DMS53 treated with DMSO at 0.1 percent for 48 hours (cell line): ENCODE measurements around the gene SRBD1.

Source experiments
- DNase-seq: peaks from one replicate; lab custom pipeline; 2025; ENCODE audit not compliant: unreplicated experiment; lab: John Stamatoyannopoulos, UW

SRBD1 gene

DNA sequence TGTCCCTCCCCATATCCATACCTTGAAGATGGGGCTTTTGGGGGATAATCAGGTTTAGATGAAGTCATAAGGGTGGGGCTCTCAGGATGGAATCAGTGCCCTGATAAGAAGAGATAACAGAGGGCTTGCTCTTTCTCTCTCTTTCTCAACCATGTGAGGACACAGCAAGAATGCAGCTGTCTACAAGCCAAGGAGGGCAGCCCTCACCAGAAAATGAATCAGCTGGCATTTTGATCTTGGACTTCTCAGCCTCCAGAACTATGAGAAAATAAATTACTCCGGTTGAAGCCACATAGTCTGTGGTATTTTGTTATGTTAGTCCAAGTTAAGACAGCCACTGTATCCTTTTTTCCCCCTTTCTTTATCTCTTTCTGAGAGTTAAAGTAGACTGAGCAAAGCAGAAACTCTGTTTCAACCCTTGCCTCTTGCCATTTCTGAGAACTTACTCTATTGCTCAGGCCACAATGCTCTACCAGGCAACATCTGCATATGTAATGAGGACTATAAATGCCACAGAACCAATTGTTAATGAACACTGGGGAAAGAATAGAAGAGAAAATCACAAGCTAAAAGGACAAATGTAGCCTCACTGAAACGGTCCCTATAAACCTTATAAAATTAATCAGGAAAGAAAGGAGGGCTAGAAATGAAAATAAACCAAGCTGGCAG lies 56.9 kb downstream of the SRBD1 start:
- no peak for DNase-seq

GRCh38 chr2:45551862-45552261 lies 59.2 kb downstream of the SRBD1 start:
- no peak for DNase-seq

- no peak for DNase-seq
Observed at GRCh38 chr2:45545943-45546342, 65.1 kb downstream of the SRBD1 start.

DNA sequence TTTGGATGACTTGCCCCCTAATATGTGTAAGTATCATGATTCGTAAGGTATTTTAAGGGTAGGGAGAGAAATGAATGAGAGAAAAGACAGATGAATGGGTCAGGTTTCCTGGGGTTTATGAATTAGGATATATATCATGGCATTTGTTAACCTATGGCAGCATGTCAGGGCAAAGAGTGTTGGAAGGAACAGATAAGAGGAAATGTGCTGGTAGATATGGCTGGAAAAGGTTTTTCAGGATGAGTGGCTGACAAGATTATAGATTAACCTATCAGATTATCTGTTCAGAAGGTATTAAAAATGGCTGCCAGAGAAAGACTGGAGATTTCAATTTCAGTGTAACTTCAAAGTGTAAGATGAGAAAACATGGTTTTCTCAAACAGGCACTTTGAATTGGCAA lies 67.8 kb downstream of the SRBD1 start:
- no peak for DNase-seq

DNA sequence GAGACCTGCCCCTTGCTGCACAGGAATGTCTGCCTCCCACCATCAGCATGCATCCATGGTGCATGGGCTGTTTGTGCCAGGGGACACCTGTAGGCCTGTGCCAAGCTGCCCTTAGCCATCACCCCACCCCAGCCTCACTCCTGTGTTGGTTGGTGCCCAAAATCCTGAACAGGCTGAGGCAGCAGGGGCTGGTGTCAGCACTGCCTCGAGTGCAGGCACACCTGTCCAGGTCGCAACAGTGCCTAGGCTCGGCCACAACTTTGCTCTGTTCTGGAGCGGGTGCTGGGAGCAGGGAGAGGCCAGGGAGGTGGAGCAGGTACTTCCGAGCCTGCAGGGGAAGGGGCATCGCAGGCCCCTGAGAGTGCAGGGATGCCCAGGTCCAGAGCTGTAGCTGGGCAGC lies 69.1 kb downstream of the SRBD1 start:
- DNase-seq: no peak

GRCh38 chr2:45541450-45541849 lies 69.6 kb downstream of the SRBD1 start:
- no peak for DNase-seq

- no peak for DNase-seq
Observed at GRCh38 chr2:45540942-45541341, 70.1 kb downstream of the SRBD1 start.

- DNase-seq: no peak
Observed at GRCh38 chr2:45533771-45534170, 77.3 kb downstream of the SRBD1 start.

- no peak for DNase-seq
Observed at GRCh38 chr2:45532181-45532580, 78.9 kb downstream of the SRBD1 start.

DNA sequence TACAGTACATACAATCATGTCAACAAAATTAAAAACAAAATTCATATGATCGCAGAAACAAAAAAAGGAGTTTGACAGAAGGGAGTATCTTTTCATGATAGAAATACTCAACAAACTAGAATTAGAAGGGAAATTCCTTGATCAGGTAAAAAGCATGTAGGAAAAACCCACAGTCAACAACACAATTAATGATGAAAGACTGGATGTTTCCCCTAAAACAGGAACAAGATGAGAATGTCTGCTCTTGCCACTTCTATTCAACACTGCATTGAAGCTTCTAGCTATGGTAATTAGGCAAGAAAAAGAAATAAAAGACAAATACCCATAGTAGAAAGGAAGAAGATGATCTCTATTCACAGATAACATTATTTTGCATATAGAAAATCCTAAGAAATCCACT lies 87.1 kb downstream of the SRBD1 start:
- DNase-seq: no peak

- DNase-seq: no peak
Observed at GRCh38 chr2:45518546-45518945, 92.5 kb downstream of the SRBD1 start.

DNA sequence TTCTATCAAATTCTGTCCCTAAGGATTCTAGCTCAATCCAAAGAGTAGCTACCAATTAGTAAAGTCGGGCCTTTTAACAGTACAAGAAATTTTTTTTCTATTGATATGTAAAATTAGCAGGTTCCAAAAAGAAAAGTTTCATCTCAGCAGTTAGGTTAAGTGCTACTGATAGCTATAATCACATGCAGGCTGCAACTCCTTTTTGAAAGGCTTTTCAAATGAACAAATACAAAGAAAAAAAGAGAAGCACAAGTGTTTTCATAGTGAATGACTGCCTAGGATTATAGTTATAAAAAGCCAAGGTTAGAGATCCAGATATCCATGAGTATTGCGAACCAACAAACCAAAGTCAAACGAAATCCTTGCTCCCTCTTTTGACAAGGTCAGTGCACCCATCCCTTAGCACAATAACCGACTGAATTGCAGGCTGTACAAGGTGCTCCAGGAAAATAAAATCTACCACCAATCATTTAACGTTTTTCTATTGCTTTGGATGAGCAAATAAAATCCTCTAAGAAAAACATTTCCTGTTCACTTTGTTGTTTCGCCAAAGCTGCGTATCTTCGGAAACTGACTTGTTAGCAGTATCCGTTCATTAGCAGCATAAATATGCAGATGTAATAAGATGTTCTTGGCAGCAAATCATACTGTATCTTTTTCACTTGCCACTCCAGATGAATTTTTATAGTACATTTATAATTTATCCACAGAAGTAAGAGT lies 100.2 kb downstream of the SRBD1 start:
- no peak for DNase-seq

- DNase-seq: no peak
Observed at GRCh38 chr2:45506756-45507155, 104.3 kb downstream of the SRBD1 start.

GRCh38 chr2:45505138-45505537 lies 105.9 kb downstream of the SRBD1 start:
- no peak for DNase-seq

GRCh38 chr2:45498661-45499550 lies 112.2 kb downstream of the SRBD1 start:
- no peak for DNase-seq

- DNase-seq: no peak
Observed at GRCh38 chr2:45497355-45497754, 113.7 kb downstream of the SRBD1 start.

GRCh38 chr2:45496869-45497268 lies 114.2 kb downstream of the SRBD1 start:
- no peak for DNase-seq

DNA sequence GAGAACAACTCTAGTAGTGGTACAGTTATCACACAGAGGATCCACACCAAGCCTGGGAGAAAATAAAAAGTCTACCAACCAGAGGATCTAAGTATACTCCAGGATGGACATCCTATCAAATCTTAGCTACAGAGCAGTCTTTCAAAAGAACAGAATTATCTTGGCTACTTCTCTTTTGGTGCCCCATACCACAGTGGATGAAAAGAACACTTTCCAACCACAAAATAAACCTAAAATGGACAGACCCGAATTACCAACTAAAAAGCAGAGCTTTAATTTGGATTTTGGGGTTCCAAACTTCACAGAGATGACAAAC lies 116.1 kb downstream of the SRBD1 start:
- DNase-seq: no peak

DNA sequence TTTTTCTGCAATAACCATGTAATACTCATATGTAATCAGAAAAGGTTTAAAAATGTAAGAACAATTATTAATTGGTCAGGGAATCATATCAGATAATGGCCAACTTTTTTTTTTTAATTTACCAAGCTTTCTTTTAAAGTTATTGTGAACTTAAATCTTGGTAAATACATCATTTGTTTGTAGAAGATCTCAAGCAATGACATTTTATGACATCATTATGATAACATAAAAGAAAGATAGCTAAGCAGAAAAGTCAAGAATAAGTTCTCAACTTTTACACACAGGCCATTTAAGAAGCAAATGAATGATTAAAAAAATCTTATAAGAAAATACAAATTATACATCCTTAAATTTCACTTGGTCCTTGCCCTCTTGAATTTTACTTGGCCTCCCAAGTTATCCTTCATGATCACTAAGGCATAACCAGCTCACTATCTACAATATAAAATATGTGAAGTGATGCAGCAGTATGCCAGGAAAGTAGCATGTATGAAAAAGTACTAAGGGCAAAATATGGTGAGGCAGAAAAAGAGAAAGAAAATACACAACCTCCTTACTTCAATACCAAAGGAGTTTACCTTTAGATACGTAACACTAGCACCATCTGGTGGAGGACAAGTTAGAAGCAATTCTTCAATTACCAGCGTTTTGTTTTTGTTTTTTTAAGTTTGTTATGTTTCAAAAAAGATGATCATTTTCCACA lies 116.6 kb downstream of the SRBD1 start:
- DNase-seq: peak; percentile 83

GRCh38 chr2:45484965-45485364 lies 126.1 kb downstream of the SRBD1 start:
- DNase-seq: no peak

GRCh38 chr2:45483997-45484396 lies 127.1 kb downstream of the SRBD1 start:
- DNase-seq: no peak
